WTC11 (cell line): ENCODE results near the gene DLX6. TPM values are rescaled to one million over a fixed set of nuclear protein-coding genes. Genes with fewer than 3 reads are reported as not detected.

Source experiments
- ATAC-seq: fragments of 200-7000 bp; cut with Tn5 transposase; 2 replicates; pipeline ENCODE4 v1.10.0; 2021; ENCODE audit warnings: mild to moderate bottlenecking, moderate library complexity
- CTCF ChIA-PET: fragments of 300-600 bp; sonication (Branson Sonifier 250); formaldehyde crosslinking; loops from one replicate; lab custom pipeline; 2021; ENCODE audit warnings: antibody characterized with exemption; lab: Charles Lee
- POLR2A ChIA-PET: fragments of 350-600 bp; sonication (Branson Sonifier 250); formaldehyde crosslinking; loops from one replicate; lab custom pipeline; 2021; ENCODE audit warnings: antibody characterized with exemption; lab: Charles Lee
- DNase-seq: peaks from one replicate; pipeline ENCODE4 v3.0.0; 2021; ENCODE audit warnings: low spot score
- H3K27ac Mint-ChIP-seq: 2 replicates; pipeline ENCODE4 v1.8.0; 2021; ENCODE audit warnings: mixed read lengths
- H3K27me3 Mint-ChIP-seq: 2 replicates; pipeline ENCODE4 v1.8.0; 2021; ENCODE audit warnings: low read depth, mild to moderate bottlenecking, moderate library complexity, mixed read lengths
- H3K36me3 Mint-ChIP-seq: 2 replicates; pipeline ENCODE4 v1.8.0; 2021; ENCODE audit warnings: mixed read lengths
- H3K4me1 Mint-ChIP-seq: 2 replicates; pipeline ENCODE4 v1.8.0; 2022; ENCODE audit warnings: mixed read lengths
- H3K4me3 Mint-ChIP-seq: 2 replicates; pipeline ENCODE4 v1.8.0; 2021; ENCODE audit warnings: mild to moderate bottlenecking, moderate library complexity, mixed read lengths
- H3K9me3 Mint-ChIP-seq: 2 replicates; pipeline ENCODE4 v1.8.0; 2021; ENCODE audit warnings: mixed read lengths
- ATF2 ChIP-seq: sonication (generic); formaldehyde crosslinking; IDR thresholded peaks from 2 replicates; pipeline ENCODE4 v1.8.1; 2022; ENCODE audit warnings: low read depth, missing genetic modification reagents, borderline replicate concordance
- CDX4 ChIP-seq: fragments of 250-450 bp; sonication (Bioruptor Pico); IDR thresholded peaks from 2 replicates; pipeline ENCODE4 v1.9.0; 2021; ENCODE audit warnings: moderate library complexity, mild to moderate bottlenecking, inconsistent platforms, borderline replicate concordance
- CREB1 ChIP-seq: sonication (generic); formaldehyde crosslinking; IDR thresholded peaks from 2 replicates; pipeline ENCODE4 v1.8.0; 2023; ENCODE audit warnings: mild to moderate bottlenecking, missing genetic modification reagents
- CTCF ChIP-seq: fragments of 200-600 bp; IDR thresholded peaks from 2 replicates; pipeline ENCODE4 v1.8.0; 2022; ENCODE audit warnings: antibody characterized with exemption
- E2F1 ChIP-seq: sonication (generic); formaldehyde crosslinking; IDR thresholded peaks from 2 replicates; pipeline ENCODE4 v1.8.0; 2022; ENCODE audit warnings: mild to moderate bottlenecking, missing genetic modification reagents
- ERG ChIP-seq: fragments of 250-450 bp; sonication (Bioruptor Pico); IDR thresholded peaks from 2 replicates; pipeline ENCODE4 v1.8.0; 2021; ENCODE audit warnings: mild to moderate bottlenecking
- FOXJ3 ChIP-seq: sonication (generic); formaldehyde crosslinking; IDR thresholded peaks from 2 replicates; pipeline ENCODE4 v1.9.0; 2021; ENCODE audit warnings: missing genetic modification reagents, mild to moderate bottlenecking, borderline replicate concordance
- FOXP4 ChIP-seq: sonication (generic); formaldehyde crosslinking; IDR thresholded peaks from 2 replicates; pipeline ENCODE4 v1.8.0; 2022; ENCODE audit warnings: mild to moderate bottlenecking, missing genetic modification reagents
- MXD4 ChIP-seq: fragments of 250-450 bp; sonication (Bioruptor Pico); IDR thresholded peaks from 2 replicates; pipeline ENCODE4 v1.8.0; 2021; ENCODE audit warnings: mild to moderate bottlenecking, moderate library complexity, borderline replicate concordance
- NR3C1 ChIP-seq: sonication (generic); formaldehyde crosslinking; conservative IDR thresholded peaks from 2 replicates; pipeline ENCODE4 v1.8.1; 2023; ENCODE audit warnings: low read depth, mild to moderate bottlenecking, missing genetic modification reagents
- OVOL2 ChIP-seq: fragments of 250-450 bp; sonication (Bioruptor Pico); IDR thresholded peaks from 2 replicates; pipeline ENCODE4 v1.9.0; 2021; ENCODE audit warnings: mild to moderate bottlenecking, borderline replicate concordance
- TCF7 ChIP-seq: sonication (generic); formaldehyde crosslinking; IDR thresholded peaks from 2 replicates; pipeline ENCODE4 v1.8.0; 2022; ENCODE audit warnings: mild to moderate bottlenecking, low read depth, missing genetic modification reagents, moderate library complexity
- TP53 ChIP-seq: sonication (generic); formaldehyde crosslinking; IDR thresholded peaks from 2 replicates; pipeline ENCODE4 v1.8.1; 2023; ENCODE audit warnings: mild to moderate bottlenecking, missing genetic modification reagents
- USF1 ChIP-seq: sonication (generic); formaldehyde crosslinking; IDR thresholded peaks from 2 replicates; pipeline ENCODE4 v1.8.0; 2022; ENCODE audit warnings: mild to moderate bottlenecking, missing genetic modification reagents
- USF2 ChIP-seq: sonication (generic); formaldehyde crosslinking; IDR thresholded peaks from 2 replicates; pipeline ENCODE4 v1.8.1; 2023; ENCODE audit warnings: mild to moderate bottlenecking, missing genetic modification reagents, moderate library complexity
- ZBTB21 ChIP-seq: sonication (generic); formaldehyde crosslinking; IDR thresholded peaks from 2 replicates; pipeline ENCODE4 v1.8.1; 2023; ENCODE audit warnings: mild to moderate bottlenecking, missing genetic modification reagents, borderline replicate concordance
- ZMAT4 ChIP-seq: fragments of 250-450 bp; sonication (Bioruptor Pico); IDR thresholded peaks from 2 replicates; pipeline ENCODE4 v1.9.0; 2021; ENCODE audit warnings: mild to moderate bottlenecking
- ZNF138 ChIP-seq: sonication (generic); formaldehyde crosslinking; conservative IDR thresholded peaks from 2 replicates; pipeline ENCODE4 v1.8.1; 2022; ENCODE audit warnings: mild to moderate bottlenecking, moderate library complexity, missing genetic modification reagents
- ZNF263 ChIP-seq: sonication (generic); formaldehyde crosslinking; IDR thresholded peaks from 2 replicates; pipeline ENCODE4 v1.8.1; 2022; ENCODE audit warnings: low read depth, mild to moderate bottlenecking, moderate library complexity, missing genetic modification reagents
- ZNF281 ChIP-seq: sonication (generic); formaldehyde crosslinking; IDR thresholded peaks from 2 replicates; pipeline ENCODE4 v1.8.0; 2023; ENCODE audit warnings: mild to moderate bottlenecking, missing genetic modification reagents
- total RNA-seq: library from RNA; stranded (reverse); gene quantifications from 3 replicates; pipeline ENCODE4 v1.2.3, GENCODE V29; 2021

The DLX6 gene
- total RNA-seq, 1 experiment from 2014 or later: 0.09 TPM

- Mint-ChIP-seq H3K27me3 (peaks cover 100% of the 10 kb centered on the region), H3K27ac (no peak overlapping the region), H3K4me3 (no peak overlapping the region; the same call in 1 of the 2 replicates), H3K4me1 (peaks cover 67% of the 10 kb centered on the region), H3K9me3 (no peaks in the 10 kb centered on the region), H3K36me3 (no peaks in the 10 kb centered on the region)
- ChIA-PET POLR2A (no interaction called here), CTCF (interaction anchor here (0.6 to 2.1 kb wide), 2 partner anchors 13 to 1002 kb away, joined by 3 to 5 read pairs; no protein-coding TSS in a partner anchor)
- ATAC-seq (no peak), DNase-seq (no peak)
- TF ChIP-seq OVOL2 (CRISPR knock-in tag) (no peak), ZNF263 (CRISPR knock-in tag) (no peak), USF1 (CRISPR knock-in tag) (no peak), MXD4 (no peak), USF2 (CRISPR knock-in tag) (no peak), ZMAT4 (CRISPR knock-in tag) (no peak), ZBTB21 (CRISPR knock-in tag) (no peak), NR3C1 (CRISPR knock-in tag) (no peak), CTCF (no peak), E2F1 (CRISPR knock-in tag) (no peak), ATF2 (no peak), FOXP4 (CRISPR knock-in tag) (no peak), FOXJ3 (CRISPR knock-in tag) (no peak), CREB1 (CRISPR knock-in tag) (no peak), TCF7 (no peak), ZNF281 (CRISPR knock-in tag) (no peak), CDX4 (CRISPR knock-in tag) (no peak), TP53 (CRISPR knock-in tag) (no peak), ZNF138 (CRISPR knock-in tag) (no peak), ERG (CRISPR knock-in tag) (no peak)
Observed at GRCh38 chr7:97018791-97019531, 13.6 kb downstream of the DLX6 start.
